Stimulated activated naive CD4-positive, alpha-beta T cell (primary cell): ENCODE results near the gene ETV3L.

ENCODE experiments used
- DNase-seq, 6 experiments: peaks; one replicate each; lab custom pipeline; 2025; lab: John Stamatoyannopoulos, UW

The ETV3L gene

GRCh38 chr1:157132111-157132510 lies 32.5 kb upstream of the ETV3L start:
- no peak for DNase-seq

DNA sequence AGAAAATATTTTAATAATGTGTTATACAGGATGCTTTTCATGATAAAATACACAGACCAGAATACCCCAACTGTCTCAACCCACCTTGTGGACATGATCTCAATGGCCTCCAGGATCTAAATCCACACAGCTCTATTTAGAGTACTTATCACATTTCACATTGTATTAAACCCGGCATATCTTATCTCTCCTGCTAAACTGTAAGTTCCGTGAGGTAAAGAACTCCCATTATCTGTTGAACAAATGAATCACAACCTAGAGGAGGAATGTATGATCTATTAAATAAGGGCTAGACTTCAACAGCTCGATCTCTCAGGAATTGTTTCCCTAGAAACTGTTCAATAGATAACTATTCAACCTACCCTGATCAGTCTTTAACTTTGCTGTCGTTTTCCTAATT lies 31.7 kb upstream of the ETV3L start:
- DNase-seq = no peak

- no peak for DNase-seq
Measured at GRCh38 chr1:157124855-157125254, 25.2 kb upstream of the ETV3L start.

DNA sequence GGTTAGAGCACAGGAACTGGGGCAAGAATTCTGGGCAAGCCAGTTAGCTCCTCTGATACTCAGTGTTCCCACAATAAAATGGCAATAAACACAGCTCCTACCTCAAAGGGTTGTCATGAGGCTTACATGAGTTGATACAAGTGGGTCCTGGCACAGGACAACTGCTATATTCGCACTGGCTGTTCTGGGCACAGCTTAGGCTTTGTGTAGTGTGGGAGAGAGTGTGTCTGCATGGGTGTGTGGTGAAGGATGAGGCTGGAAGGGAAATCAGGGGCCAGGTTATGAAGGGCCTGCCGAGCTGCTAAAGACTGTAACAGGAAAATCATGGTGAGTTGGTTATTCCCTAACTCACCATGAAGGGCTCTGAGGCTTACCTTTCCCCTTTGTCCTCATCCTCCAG lies 19.8 kb upstream of the ETV3L start:
- no peak for DNase-seq

- no peak for DNase-seq
Measured at GRCh38 chr1:157119008-157119407, 19.4 kb upstream of the ETV3L start.

DNA sequence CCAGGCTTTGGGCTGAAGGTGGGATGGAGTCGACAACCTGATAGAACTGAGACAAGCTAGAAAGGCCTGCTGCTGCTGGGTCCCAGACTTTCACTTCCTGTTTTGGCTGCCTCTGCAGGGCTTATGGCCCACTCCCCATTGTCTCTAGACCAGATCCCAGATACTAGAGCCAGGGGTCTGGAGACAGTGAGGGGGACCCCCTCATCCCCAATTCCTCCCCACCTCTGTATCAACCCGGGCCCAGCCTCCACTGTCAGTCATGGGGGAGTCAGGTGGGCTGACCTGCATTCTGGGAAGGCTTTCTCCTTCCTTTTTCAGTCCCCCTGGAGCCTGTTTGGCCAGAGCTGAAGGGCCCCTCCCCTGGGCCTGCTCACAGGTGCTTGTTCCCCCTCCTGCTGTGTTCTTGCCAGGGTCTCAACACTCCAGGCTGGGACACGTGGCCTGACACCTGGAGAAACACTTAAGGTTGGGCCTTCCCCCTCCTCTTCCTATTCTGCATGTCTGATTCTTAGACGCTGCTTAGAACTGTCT lies 18.0 kb upstream of the ETV3L start:
- DNase-seq = no peak

DNA sequence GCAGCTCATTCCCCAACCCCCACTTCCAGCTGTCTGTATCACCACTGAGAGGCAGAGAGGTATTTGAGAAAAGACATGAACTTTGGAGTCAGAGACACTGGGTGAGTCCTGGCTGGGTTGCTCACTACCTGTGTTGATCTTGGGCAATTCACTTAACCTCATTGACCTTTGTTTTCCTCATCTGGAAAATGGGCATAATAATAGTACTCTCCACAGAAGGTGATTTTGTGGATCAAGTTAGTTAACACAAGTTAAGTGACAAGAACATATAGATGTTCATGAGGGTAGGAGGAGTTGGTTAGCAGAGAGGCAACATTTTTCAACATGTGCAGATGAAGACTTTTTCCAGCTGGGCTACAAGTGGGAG lies 17.1 kb upstream of the ETV3L start:
- DNase-seq = no peak

DNA sequence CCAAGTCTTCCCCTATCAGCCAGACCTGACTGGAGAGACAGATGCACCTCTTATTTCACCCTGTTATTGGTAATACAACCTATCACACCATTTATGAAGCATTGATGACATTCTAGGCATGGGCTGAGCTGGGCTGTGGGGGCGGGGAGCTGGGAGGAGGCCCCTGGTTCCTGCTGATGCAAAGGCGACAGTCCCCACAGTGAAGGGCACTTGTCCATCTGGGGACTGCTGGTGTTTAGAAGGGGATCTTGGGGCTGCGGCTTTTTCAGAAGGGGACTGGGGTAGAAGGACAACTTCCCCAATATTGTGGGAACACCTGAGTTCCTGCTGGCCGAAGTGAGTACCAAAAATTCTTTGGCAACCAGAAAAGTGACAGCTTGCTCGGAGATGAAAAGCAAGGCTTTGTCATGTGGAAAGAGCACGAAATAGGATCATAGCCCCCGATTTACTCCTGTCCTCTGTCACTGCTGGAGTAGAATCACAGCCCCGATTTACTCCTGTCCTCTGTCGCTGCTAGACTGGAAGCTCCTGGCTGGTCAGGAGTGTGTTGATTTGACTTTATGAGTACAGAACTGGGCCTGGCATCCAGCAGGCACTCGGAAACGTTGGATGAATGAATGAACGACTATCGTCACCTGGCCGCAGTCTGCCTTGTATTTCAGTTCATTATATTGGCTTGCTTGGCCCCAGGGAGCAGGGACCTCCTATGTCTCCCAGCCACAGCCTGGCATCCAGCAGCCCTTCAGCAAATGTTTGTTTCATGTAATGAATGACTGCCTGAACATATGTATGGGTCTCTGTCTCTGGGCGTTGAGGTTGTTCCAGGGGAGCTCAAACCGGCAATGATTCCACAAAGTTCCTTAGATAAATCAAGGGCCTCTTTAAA lies 16.5 kb upstream of the ETV3L start:
- DNase-seq = no peak

GRCh38 chr1:157115429-157115838 lies 15.8 kb upstream of the ETV3L start:
- no peak for DNase-seq

- no peak for DNase-seq
Measured at GRCh38 chr1:157114183-157115121, 14.8 kb upstream of the ETV3L start.

DNA sequence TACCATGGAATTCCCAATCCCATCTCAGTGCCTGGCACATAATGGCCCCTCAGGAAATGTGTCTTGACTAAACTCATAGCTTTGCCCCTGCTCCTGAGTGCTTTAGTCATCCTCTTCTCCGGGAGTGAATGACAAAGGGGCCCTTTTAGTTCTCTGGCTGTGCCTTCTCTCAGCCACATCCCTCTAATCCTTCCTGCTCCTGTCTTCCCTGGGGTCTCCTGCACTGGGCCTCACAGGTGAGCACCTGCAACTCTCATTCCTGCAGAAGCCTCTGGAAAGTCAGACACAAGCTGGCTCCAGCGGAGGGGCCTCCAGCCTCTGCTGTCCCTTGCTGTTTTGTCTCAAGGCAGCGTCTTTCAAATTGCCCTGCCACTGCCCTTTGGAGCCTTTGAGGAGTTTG lies 14.0 kb upstream of the ETV3L start:
- no peak for DNase-seq

- DNase-seq = no peak
Measured at GRCh38 chr1:157113106-157113505, 13.5 kb upstream of the ETV3L start.

DNA sequence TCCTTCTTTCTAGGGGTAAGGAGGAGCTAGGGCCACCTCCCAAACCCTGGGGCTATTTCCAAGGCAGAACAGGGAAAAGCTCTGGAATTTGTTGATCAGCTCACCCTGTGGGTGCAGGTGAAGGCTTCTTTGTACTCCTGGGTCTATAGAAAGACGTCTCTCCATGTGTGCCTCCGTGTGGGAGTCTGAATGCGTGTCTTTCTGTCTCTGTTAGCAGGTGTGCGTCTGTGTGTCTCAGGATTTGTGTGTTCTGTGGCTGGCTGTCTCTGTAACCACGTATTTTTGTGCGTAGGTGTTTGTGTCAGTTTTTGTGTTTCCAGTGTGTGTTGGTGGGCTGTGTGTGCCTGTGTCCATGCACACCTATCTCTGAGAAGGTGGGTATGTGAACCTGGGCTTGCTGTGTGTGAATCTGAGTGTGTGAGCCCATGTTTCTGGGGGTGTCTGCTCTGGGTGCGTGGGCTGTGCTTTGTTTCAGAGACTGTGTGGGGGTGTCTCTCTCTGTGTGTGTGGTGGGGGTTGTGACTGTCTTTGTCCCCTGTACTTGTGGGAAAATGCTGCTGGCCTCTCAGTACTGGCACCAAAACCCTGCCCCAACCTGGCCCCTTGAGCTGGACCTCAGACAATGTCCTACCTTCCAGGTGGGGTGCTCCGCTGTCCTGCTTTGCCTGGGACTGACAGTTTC lies 12.7 kb upstream of the ETV3L start:
- no peak for DNase-seq

GRCh38 chr1:157111396-157112165 lies 12.0 kb upstream of the ETV3L start:
- no peak for DNase-seq

DNA sequence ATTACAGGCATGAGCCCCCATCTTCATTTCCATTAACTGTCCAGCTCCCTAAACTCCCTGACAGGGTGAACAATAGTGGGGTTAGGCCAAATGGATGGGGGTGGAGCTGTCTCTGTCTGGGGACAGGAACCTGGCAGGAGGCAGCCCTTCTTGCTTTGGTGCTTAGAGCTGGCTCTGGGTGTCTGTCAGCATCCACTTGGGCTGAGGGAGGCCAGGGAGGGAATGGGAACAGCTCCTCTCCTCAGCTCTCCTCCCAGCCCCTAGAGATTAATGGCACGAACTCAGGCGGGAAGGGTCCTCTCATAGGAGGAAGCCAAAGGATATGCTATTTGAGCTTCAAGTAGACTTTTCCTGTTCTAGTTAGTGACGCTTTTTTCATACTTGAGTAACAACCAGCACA lies 11.1 kb upstream of the ETV3L start:
- no peak for DNase-seq

- no peak for DNase-seq
Measured at GRCh38 chr1:157110003-157110402, 10.4 kb upstream of the ETV3L start.

- no peak for DNase-seq
Measured at GRCh38 chr1:157108448-157108847, 8.8 kb upstream of the ETV3L start.

- DNase-seq = no peak
Measured at GRCh38 chr1:157107702-157108101, 8.1 kb upstream of the ETV3L start.

- DNase-seq = no peak
Measured at GRCh38 chr1:157106813-157107189, 7.2 kb upstream of the ETV3L start.

DNA sequence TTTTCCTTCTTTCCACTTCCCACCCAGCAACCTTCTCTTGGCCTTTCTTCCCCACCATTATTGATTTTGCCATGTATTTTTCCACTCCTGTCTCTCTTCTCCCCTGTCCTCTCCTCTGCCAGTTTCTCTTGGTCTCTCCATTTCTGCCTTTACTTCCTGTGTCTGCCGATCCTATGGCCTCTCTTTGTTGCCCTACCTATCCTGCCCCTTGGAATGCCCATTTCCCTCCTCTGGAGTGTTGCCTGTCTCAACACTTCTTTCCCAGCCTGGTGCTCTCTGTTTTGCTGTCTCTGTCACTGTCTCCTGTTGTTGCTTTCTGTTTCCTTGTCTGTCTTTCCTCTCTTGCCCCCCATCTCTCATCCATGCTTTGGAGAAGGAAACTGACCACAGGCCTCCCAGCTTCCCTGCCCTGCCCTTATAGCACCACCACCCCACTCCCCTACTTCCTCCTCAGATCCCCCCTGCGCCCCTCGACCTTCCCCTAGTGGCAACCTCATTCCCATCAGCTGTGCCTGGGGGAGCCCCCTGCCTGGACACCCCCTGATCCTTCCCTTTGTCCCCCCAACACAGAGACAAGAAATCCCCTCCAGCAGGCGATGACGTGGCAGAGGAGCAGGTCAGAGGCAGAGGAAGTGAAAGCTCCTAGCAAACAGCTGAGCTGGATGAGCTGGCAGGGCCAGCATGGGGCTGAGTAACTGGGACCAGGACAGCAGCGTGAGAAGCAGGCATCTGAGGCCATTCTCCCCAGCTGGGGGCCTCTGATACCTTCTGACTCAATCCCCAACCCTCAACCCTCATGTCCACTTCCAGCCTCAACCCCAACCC lies 6.6 kb upstream of the ETV3L start:
- no peak for DNase-seq
